T-helper 1 cell treated with Interleukin-12 subunit alpha and Interleukin-12 subunit beta and Interleukin-4 antibody, amounts not matched to agents 30 ng/mL and 1 ng/mL, for 36 hours (primary cell): ENCODE results near the gene CCNF. TPM values are rescaled to one million over a fixed set of nuclear protein-coding genes. Genes with fewer than 3 reads are reported as not detected.
"Not testable (repeated sequence)": the region's sequence is repeated elsewhere in the genome, so short reads cannot be mapped to it uniquely, and the experiment has no call there.

ENCODE experiments used
- intact Hi-C: fragments of 100-400 bp; cut with micrococcal nuclease; formaldehyde crosslinking; loops from one replicate; pipeline ENCODE4 v1.15.1; 2024
- total RNA-seq: library from RNA; stranded (reverse); gene quantifications from 2 replicates; pipeline ENCODE4 v1.2.3, GENCODE V29; 2022

CCNF gene, protein sequence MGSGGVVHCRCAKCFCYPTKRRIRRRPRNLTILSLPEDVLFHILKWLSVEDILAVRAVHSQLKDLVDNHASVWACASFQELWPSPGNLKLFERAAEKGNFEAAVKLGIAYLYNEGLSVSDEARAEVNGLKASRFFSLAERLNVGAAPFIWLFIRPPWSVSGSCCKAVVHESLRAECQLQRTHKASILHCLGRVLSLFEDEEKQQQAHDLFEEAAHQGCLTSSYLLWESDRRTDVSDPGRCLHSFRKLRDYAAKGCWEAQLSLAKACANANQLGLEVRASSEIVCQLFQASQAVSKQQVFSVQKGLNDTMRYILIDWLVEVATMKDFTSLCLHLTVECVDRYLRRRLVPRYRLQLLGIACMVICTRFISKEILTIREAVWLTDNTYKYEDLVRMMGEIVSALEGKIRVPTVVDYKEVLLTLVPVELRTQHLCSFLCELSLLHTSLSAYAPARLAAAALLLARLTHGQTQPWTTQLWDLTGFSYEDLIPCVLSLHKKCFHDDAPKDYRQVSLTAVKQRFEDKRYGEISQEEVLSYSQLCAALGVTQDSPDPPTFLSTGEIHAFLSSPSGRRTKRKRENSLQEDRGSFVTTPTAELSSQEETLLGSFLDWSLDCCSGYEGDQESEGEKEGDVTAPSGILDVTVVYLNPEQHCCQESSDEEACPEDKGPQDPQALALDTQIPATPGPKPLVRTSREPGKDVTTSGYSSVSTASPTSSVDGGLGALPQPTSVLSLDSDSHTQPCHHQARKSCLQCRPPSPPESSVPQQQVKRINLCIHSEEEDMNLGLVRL
- 56.3 and 58.8 TPM in 2 replicates for total RNA-seq

DNA sequence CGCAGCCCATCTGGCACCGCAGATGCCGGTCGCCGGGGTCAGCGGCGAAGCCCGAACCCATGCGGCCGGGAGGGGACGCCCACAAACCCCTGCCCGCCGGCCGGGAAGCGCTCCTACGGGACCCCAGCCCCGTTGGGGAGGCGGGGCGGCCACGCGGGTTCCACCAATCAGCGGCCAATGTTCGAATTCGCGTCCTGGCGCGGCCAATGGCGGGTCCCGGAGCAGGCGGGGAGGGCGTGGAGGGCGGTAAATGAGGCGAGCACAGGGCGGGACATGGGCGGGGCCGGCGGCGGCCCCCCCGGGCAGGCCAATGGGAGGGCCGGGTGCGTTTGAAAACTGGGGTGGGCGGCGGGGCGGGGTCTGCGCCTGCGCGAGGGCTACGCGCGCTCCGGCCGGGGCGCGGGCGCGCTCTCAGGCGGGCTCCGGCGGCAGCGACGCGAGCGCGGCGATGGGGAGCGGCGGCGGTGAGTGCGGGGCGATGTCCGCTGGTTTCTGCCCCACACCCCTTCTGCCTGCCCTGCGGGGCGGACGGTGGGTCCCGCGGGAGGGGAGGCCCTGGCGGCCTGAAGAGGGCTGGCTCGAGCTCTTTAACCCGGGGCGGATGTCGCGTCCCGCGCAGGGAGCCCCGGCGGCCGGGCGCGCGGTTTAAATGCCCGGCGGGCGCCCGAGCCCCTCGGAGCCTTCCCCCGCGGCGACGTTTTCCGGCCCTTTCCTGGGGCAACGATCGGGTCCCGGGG lies at the start of gene CCNF:
Gene CCNF (plus strand): TSS at position 414 of the 737 bp plus-strand sequence. CDS start 35 bp downstream, at position 449.
- intact Hi-C loops: loop anchor here (1.0 to 10.0 kb wide), 10 partner anchors 31 to 752 kb away; partner anchors contain the start of genes ABCA3, ATP6V0C, E4F1 and JPT2

DNA sequence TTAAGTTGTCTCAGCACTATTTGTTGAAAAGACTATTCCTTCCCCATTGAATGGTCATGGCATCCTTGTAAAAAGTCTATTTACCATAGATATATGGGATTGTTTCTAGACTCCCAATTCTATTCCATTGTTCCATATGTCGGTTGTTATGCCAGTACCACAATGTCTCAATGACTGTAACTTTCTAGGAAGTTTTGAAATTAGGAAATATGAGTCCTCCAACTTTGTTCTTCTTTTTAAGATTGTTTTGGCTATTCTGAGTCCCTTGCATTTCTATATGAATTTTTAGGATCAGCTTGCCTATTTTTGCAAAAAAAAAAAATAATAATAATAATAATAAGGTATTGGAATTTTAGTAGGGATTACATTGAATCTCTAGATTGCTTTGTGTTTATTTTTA lies 45.7 kb upstream of the CCNF start:
- intact Hi-C loops: no loop called here

DNA sequence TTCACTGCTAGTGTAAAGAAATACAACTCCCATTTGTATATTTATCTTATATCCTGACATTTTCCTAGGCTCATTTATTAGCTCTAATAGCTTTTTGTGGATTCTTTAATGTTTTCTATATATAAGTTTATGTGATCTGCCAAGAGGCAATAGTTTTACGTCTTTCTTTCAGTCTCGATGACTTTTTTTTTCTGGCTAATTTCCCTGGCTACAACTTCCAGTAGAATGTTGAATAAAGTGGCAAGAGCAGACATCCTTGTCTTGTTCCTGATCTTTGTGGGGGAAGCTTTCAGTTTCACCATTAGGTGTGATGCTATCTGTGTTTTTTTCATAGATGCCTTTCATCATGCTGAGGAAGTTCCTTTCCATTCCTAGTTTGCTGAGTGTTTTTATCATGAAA lies 44.8 kb upstream of the CCNF start:
- intact Hi-C loops: no loop called here

DNA sequence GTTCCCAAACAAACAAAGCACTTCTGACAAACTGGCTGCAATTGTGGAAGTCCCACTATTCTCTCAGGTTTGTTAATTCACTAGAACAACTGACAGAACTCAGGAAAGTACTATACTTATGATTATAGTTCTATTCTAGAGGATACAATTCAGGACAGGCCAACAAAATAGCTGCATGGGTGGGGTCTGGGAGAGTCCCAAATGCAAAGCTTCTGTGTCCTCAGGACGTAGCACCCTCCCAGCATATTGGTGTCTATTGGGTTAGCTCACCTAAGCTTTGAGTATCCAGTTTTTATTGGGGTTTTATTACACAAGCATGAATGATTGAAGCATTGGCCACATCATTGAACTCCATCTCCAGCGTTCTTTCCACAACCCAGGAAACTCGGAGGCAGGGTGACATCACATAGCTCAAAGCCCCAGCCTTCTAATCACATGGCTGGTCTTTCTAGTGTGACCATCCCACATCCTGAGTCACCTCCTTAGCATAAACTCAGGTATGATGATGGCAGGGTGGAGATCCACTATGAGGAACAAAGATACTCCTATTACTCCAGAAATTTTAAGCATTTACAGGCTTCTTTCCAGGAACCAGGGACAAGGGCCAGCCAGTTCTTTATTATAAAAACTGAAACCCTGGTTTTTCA lies 43.9 kb upstream of the CCNF start:
- intact Hi-C loops: no loop called here

DNA sequence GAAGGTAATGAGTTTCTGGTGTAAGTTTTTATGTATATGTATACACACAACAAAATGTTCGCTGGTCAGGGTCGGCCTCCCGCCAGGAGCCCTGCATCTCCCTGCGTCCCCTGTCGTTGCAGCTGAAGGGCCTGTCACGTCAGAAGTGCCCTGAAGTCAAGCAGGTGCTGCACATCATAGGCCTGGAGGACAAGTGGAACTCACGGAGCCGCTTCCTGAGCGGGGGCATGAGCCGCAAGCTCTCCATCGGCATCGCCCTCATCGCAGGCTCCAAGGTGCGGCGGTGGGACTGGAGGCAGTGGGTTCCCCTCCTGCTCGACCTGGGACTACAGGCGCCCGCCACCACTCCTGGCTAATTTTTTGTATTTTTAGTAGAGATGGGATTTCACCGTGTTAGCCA lies 43.3 kb upstream of the CCNF start:
- intact Hi-C loops: not testable (repeated sequence)

DNA sequence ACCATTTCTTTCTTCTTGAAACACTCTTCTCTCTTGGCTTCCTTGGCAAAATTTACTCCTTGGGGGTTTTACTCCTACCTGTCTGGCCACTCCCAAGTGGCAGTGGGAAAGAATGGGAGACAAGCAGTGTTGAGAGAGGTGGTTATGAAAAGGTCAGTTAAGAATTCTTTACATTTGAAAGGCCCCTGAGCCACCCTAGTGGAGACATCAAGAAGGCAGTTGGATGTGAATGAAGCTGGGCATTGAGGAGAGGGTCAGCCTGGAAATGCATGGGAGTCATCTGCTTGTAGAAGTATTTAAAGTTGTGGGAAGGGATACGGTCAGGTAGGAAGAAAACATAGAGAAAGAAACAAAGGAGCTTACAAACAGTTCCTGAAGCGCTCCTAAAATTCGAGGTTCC lies 42.3 kb upstream of the CCNF start:
- intact Hi-C loops: no loop called here

DNA sequence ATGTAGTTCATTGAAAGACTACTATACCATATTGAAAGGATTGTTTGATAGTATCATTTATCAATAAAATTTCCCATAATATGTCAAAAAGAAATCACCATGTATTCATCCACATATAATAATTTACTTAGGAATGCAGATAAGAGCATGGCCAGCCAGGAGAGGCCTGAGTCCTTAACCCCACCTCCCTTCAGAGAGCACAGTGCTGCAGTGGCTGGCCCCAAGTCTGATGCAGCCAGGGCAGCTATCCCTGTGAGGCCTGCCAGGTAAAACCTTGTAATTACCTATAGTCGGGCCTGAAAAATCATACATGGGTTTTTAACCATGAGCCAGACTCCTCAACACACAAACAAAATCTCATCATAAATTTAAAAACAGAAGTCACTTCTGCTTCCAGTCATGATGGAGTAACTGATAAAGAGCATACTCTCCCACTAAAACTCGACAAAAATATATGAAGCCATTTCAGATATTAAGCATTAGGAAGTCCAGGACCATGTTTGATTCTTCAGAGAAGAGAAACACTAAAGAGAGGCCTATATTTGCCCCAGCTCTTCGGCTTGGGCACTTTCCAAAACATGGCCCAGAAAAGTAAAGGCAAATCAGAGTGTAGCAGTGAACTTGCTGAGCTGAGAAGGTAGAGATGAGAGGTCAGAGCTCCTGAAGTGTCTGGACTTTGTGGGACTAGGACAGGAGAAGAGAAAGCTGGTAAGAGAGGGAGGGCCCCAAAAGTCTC lies 40.9 kb upstream of the CCNF start:
- intact Hi-C loops: no loop called here

DNA sequence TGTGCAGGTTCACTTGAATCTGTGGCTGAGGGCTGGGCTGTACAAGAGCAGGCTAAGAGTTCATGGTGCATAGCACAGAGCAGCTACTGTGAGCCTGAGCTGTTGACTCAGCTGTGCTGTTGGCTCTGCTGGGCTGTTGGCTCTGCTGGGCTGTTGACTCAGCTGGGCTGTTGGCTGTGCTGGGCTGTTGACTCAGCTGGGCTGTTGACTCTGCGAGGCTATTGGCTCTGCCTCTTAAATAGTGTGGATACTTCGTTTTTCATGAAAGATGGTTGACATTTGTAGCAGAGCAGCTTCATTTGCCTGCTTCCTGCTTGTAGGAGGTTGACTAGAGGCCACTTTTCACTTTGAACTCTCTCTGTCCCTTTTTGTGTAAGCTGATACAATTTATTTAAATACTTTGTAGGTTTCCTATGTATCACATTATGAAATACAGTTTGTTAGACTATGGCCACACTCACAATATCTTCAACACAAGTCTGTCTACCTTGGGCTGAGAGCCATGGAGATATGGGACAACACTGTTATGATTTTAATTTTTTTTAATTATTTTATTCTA lies 40.3 kb upstream of the CCNF start:
- intact Hi-C loops: no loop called here

DNA sequence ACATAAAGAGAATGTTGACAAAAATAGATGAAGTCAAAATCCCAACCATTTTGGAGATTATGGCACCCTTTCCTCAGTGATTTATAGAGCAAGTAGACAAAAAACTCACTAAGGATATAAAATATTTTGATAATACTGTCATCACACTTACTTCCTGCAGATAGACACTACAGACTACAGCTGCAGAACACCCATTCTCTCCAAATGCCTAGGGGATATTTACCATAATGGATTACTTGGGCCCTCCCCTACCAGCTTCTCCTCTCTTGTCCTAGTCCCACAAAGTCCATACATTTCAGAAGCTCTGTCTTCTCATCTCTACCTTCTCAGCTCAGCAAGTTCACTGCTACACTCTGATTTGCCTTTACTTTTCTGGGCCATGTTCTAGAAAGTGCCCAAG lies 37.2 kb upstream of the CCNF start:
- intact Hi-C loops: no loop called here

DNA sequence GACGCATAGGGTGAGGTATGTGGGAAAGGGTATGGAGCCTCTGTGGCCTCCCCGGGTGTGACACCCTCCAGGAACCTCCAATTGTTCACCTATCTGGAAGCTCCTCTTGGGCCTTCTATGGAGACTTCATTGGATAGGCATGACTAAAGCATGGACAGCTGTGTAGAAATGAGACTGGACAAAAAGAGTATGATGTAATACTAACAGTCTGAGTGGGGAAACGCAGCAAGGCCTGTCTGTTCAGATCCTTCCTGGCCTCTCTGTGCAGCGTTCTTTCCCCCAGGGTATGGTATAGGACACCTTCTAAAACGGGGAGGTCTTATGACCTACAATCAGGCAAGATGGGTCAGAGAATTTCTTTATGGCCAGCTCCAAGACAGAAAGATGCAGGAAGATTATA lies 30.7 kb upstream of the CCNF start:
- intact Hi-C loops: no loop called here

DNA sequence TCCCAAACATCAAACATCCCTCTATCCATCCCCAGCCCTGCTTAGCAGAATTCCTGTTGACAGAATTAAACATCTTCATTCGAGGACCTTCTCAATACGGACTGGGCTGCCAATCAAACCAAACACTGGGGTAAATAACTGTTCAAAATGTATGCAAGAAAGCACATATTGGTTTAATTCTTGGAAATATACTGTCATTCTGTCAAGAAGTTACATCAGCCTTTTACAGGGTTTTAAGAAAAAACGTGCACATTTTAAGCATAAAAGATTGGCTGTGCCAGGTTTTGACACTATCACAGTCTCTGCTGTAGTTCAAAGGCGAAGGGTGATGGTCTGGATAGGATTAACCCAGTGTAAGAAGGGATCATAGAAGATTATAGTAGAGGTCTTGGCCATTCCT lies 25.1 kb upstream of the CCNF start:
- intact Hi-C loops: no loop called here

DNA sequence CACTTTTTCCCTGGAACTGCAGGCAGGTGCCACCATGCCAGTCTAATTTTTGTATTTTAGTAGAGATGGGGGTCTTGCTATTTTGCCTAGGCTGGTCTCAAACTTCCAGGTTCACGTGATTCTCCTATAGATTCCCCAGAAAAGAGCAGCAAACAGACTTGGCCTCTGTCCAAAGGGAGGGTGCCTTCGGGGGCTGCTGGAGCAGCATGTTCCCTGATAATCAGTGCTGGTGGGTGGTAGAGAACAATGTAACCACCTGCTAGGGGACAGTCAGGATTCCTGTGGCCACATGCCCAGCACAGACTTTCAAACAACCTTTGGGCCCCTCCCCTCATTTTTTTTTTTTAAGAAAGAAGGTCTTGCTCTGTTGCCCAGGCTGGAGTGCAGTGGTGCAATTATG lies 14.2 kb upstream of the CCNF start:
- intact Hi-C loops: no loop called here

DNA sequence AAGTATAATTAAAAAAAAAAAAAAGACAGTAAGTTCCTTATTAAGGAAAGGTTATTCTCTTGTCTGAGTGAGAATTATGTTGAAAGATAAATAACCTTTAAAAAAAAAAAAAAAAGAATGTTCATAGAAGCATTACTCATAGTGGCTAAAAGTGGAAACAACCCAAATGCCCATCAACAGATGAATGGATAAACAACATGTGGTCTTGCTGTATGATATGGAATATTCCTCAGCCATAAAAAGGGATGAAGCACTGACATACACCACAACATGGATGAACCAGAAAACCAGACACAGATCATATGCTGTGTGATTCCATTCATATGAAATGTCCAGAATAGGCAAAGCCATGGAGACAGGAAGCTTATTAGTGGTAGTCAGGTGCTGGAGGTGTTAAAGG lies 9.2 kb upstream of the CCNF start:
- intact Hi-C loops: loop anchor here (10.0 kb wide), 1 partner anchor 395 kb away; the partner anchor contains the start of gene NHERF2

DNA sequence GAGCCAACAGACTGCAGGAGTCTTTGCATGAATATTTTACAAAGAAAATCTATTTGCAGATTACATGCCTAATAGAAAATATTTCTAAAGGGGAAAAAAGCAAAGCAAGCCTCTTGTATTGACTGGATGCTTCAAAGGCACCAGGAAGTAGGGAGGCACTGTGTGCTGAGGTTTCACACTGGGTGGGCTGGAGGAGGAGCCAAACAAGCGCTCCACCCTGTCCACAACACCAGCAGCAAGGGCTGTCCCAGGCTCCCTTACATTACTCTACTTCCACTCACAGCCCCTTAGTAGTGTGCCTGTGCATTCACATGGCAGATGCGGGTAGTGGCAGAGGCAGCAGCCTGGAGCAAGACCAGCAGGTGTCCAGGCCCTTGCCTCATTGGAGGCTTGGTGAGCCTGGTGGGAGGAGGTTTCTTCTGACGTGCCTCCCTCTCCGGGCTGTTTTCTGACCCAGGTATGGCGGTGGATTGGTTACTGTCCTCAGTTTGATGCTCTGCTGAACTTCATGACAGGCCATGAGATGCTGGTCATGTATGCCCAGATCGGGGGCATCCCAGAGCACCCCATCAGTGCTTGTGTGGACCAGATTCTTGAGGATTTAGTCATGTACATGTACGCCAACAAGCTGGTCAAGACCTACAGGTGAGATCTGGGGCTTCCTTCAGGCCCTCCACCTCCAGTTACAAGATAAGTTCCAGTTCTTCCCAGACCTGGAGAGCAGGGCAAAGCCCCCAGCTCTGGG lies 7.0 kb upstream of the CCNF start:
- intact Hi-C loops: loop anchor here (10.0 kb wide), 1 partner anchor 397 kb away; the partner anchor contains the start of gene NHERF2

DNA sequence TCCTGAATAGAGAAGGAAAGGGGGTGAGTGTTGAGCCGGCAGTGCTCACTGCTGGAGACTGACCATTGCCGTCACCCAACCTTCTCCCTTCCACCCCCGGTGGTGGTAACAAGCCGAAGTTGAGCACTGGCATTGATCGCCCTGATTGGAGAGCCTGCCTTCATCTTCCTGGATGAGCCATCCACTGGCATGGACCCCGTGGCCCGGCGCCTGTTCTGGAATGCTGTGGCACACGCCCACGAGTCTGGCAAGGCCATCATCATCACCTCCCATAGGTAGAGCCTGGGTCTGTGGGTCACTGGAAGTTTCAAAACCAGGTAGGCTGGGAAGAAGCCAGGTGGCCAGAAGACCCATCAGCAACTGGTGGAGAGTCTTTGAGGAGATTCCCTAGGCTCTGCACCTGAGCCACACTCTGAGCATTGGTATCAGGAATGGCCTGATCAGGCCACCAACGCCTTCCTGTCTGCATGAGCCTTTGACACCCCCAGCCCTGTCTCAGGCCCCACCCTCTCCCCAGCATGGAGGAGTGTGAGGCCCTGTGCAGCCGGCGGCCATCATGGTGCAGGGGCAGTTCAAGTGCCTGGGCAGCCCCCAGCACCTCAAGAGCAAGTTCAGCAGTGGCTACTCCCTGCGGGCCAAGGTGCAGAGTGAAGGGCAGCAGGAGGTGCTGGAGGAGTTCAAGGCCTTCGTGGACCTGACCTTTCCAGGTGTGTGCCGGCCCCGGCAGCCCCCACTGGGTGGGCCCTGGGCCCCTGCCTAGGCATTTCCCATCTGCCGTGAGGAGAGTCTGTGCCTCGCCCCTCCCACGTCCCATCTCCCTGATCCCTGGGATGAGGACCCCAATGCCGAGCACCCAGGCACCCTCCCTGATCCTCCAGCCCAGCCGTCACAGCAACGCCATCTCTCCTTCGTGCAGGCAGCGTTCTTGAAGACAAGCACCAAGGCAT lies 4.9 kb upstream of the CCNF start:
- intact Hi-C loops: loop anchor here (5.0 to 10.0 kb wide), 3 partner anchors 232 to 747 kb away; partner anchors contain the start of genes JPT2 and NHERF2

DNA sequence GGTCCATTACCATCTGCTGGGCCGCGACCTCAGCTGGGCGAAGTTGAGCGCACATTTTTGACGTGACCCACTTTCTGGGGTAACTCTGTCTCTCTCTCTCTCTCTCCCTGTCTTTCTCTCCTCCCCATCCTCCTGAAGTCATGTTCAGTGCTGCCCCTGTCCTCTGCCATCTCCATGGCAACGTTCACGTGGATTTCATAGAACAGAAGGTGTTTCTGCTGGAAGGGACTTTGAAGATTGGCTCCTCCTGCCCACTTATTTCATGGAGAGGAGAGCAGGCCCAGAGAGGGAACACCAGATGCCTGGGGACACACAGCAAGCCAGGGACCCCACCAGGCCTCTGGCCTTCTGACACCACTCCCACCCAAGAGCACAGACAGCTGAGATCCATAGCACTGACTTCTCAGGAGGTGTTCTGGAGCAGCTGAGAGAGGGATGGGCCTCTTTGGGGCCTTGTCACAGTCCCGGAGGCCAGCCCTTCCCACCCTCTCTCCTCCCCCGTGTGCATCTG lies 4.2 kb upstream of the CCNF start:
- intact Hi-C loops: loop anchor here (5.0 to 10.0 kb wide), 3 partner anchors 233 to 748 kb away; partner anchors contain the start of genes JPT2 and NHERF2

DNA sequence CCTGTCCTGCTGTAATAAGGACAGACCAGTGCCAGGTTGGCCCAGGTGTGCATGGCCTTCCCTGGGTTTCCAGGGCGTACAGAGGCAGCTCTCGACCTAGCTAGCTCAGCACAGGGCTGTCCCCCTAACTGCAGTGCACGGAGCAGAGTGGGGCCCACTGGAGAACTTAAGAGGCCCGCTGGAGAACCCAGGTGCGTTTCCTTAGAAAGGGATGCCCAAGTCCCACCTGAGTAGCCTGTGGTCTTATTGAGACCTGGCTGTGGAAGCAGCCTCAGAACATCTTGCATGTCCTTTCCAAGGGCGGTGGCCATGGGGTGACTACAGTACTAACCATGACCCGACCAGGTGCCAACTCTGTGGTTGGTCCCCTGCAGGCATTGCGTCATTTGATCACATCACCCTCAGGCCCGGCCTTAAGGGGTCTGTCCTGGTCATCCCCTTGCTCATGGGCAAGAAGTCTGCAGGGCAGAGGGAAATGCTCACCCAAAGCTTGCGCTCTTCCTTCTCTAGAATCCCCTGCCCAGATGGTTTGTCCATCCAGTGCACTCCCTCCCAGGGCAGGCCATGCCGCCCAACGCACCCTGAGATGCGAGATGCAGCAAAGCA lies 3.3 kb upstream of the CCNF start:
- intact Hi-C loops: loop anchor here (5.0 to 10.0 kb wide), 3 partner anchors 234 to 749 kb away; partner anchors contain the start of genes JPT2 and NHERF2
